ENCODE measurements around the gene TTC3. TPM values are rescaled to one million over a fixed set of nuclear protein-coding genes. Genes with fewer than 3 reads are reported as not detected.
A peak's percentile ranks its signal among the peaks of the same experiment; 100 is the strongest.

Gene TTC3
- total RNA-seq, 1 donor from 2014 or later: 286 TPM

GRCh38 chr21:37207441-37208009 lies 134.5 kb downstream of the TTC3 start:
- Mint-ChIP-seq H3K4me1 (no peaks in the 10 kb centered on the region), H3K9me3 (peaks cover 23% of the 10 kb centered on the region), H3K27ac (no peak overlapping the region), H3K36me3 (peaks cover 31% of the 10 kb centered on the region), H3K4me3 (no peak overlapping the region), H3K27me3 (ENCODE audit: low read depth) (no peaks in the 10 kb centered on the region)
- TF ChIP-seq CTCF (IDR thresholded peaks at IDR 0.05; ENCODE audit: unreplicated experiment): no peak
- no peak for DNase-seq (ENCODE audit: low spot score in 2 of 2, unreplicated experiment in 2 of 2)

- H3K4me1 Mint-ChIP-seq: no peaks in the 10 kb centered on the region
- H3K36me3 Mint-ChIP-seq: peaks cover 25% of the 10 kb centered on the region
- H3K27me3 Mint-ChIP-seq (ENCODE audit: low read depth): no peaks in the 10 kb centered on the region
- no peak overlapping the region for H3K4me3 Mint-ChIP-seq
- peak overlapping the region; percentile 74 for H3K27ac Mint-ChIP-seq
- no peak for DNase-seq (ENCODE audit: low spot score in 2 of 2, unreplicated experiment in 2 of 2)
- no peak for TF ChIP-seq CTCF (IDR thresholded peaks at IDR 0.05; ENCODE audit: unreplicated experiment)
- H3K9me3 Mint-ChIP-seq: peaks cover 23% of the 10 kb centered on the region
Measured at GRCh38 chr21:37208056-37208721, 135.1 kb downstream of the TTC3 start.

- no peaks in the 10 kb centered on the region for H3K27me3 Mint-ChIP-seq (ENCODE audit: low read depth)
- no peak overlapping the region for H3K27ac Mint-ChIP-seq
- no peak overlapping the region for H3K4me3 Mint-ChIP-seq
- peaks cover 23% of the 10 kb centered on the region for H3K9me3 Mint-ChIP-seq
- DNase-seq (ENCODE audit: low spot score in 2 of 2, unreplicated experiment in 2 of 2): no peak
- no peaks in the 10 kb centered on the region for H3K4me1 Mint-ChIP-seq
- TF ChIP-seq CTCF (IDR thresholded peaks at IDR 0.05; ENCODE audit: unreplicated experiment): no peak
- peaks cover 22% of the 10 kb centered on the region for H3K36me3 Mint-ChIP-seq
Measured at GRCh38 chr21:37208741-37209225, 135.7 kb downstream of the TTC3 start.

GRCh38 chr21:37210130-37210529 lies 137.1 kb downstream of the TTC3 start:
- peaks cover 9% of the 10 kb centered on the region for H3K36me3 Mint-ChIP-seq
- no peak for DNase-seq (ENCODE audit: low spot score in 2 of 2, unreplicated experiment in 2 of 2)
- no peak for TF ChIP-seq CTCF (IDR thresholded peaks at IDR 0.05; ENCODE audit: unreplicated experiment)
- H3K27ac Mint-ChIP-seq: no peak overlapping the region
- no peak overlapping the region for H3K4me3 Mint-ChIP-seq
- H3K9me3 Mint-ChIP-seq: peaks cover 23% of the 10 kb centered on the region
- no peaks in the 10 kb centered on the region for H3K4me1 Mint-ChIP-seq
- no peaks in the 10 kb centered on the region for H3K27me3 Mint-ChIP-seq (ENCODE audit: low read depth)

- H3K27me3 Mint-ChIP-seq (ENCODE audit: low read depth): no peaks in the 10 kb centered on the region
- no peaks in the 10 kb centered on the region for H3K4me1 Mint-ChIP-seq
- peaks cover 7% of the 10 kb centered on the region for H3K36me3 Mint-ChIP-seq
- no peak overlapping the region for H3K4me3 Mint-ChIP-seq
- no peak overlapping the region for H3K27ac Mint-ChIP-seq
- H3K9me3 Mint-ChIP-seq: peaks cover 23% of the 10 kb centered on the region
- no peak for DNase-seq (ENCODE audit: low spot score in 2 of 2, unreplicated experiment in 2 of 2)
- no peak for TF ChIP-seq CTCF (IDR thresholded peaks at IDR 0.05; ENCODE audit: unreplicated experiment)
Measured at GRCh38 chr21:37210799-37211198, 137.7 kb downstream of the TTC3 start.

Measured in mesothelial cell of epicardium (in vitro differentiated cells).